GM23338 (cell line): ENCODE results near the gene PROKR2. TPM values are rescaled to one million over a fixed set of nuclear protein-coding genes. Genes with fewer than 3 reads are reported as not detected.

ENCODE experiments used
- ATAC-seq: fragments of 200-7000 bp; cut with Tn5 transposase; 3 replicates; pipeline ENCODE4 v1.9.1; 2020
- DNase-seq: peaks from one replicate; pipeline ENCODE4 v3.0.0-alpha.2; 2015; ENCODE audit warnings: low spot score
- H2AFZ ChIP-seq: fragments of 200-600 bp; sonication (generic); 2 replicates; pipeline ENCODE4 v1.8.0; 2016; ENCODE audit warnings: antibody characterized with exemption, mild to moderate bottlenecking, moderate library complexity
- H3F3A ChIP-seq: fragments of 200-600 bp; sonication (generic); replicated peaks from 2 replicates; pipeline ENCODE4 v1.8.0; 2017; ENCODE audit warnings: antibody characterized with exemption, mixed run types, low read depth
- H3K27ac ChIP-seq: fragments of 200-600 bp; sonication (generic); 2 replicates; pipeline ENCODE4 v1.6.1; 2016; ENCODE audit warnings: low read depth
- H3K27me3 ChIP-seq: fragments of 200-600 bp; sonication (generic); 2 replicates; pipeline ENCODE4 v1.8.0; 2016; ENCODE audit warnings: mild to moderate bottlenecking, mixed run types, moderate library complexity; ENCODE audit not compliant: insufficient read depth
- H3K36me3 ChIP-seq: fragments of 200-600 bp; sonication (generic); 2 replicates; pipeline ENCODE4 v1.8.0; 2016; ENCODE audit warnings: mild to moderate bottlenecking; ENCODE audit not compliant: insufficient read depth
- H3K4me1 ChIP-seq: fragments of 200-600 bp; sonication (generic); 2 replicates; pipeline ENCODE4 v1.8.0; 2016; ENCODE audit warnings: mild to moderate bottlenecking, moderate library complexity; ENCODE audit not compliant: insufficient read depth
- H3K4me2 ChIP-seq: fragments of 200-600 bp; sonication (generic); 2 replicates; pipeline ENCODE4 v1.7.1; 2017; ENCODE audit warnings: mixed run types
- H3K4me3 ChIP-seq: fragments of 200-600 bp; sonication (generic); 2 replicates; pipeline ENCODE4 v1.6.1; 2016; ENCODE audit warnings: mixed run types
- H3K79me2 ChIP-seq: fragments of 200-600 bp; sonication (generic); replicated peaks from 2 replicates; pipeline ENCODE4 v1.8.0; 2017; ENCODE audit warnings: mild to moderate bottlenecking; ENCODE audit not compliant: insufficient read depth
- H3K9me2 ChIP-seq: fragments of 200-600 bp; sonication (generic); 2 replicates; pipeline ENCODE4 v1.8.0; 2017; ENCODE audit not compliant: insufficient read depth
- H4K20me1 ChIP-seq: fragments of 200-600 bp; sonication (generic); replicated peaks from 2 replicates; pipeline ENCODE4 v1.8.0; 2017; ENCODE audit warnings: mild to moderate bottlenecking; ENCODE audit not compliant: insufficient read depth
- H3K27ac Mint-ChIP-seq: 2 replicates; pipeline ENCODE4 v1.8.0; 2020; ENCODE audit warnings: inconsistent platforms, mild to moderate bottlenecking, moderate library complexity, mixed read lengths
- H3K27me3 Mint-ChIP-seq: 3 replicates; pipeline ENCODE4 v1.8.0; 2022; ENCODE audit warnings: low read depth, mild to moderate bottlenecking, moderate library complexity, mixed read lengths, inconsistent platforms; ENCODE audit not compliant: insufficient read depth, poor library complexity
- H3K36me3 Mint-ChIP-seq: 3 replicates; pipeline ENCODE4 v1.8.0; 2021; ENCODE audit warnings: low read depth, mild to moderate bottlenecking, inconsistent platforms, moderate library complexity, mixed read lengths
- H3K4me1 Mint-ChIP-seq: 3 replicates; pipeline ENCODE4 v1.8.0; 2020; ENCODE audit warnings: mild to moderate bottlenecking, inconsistent platforms, mixed read lengths
- H3K4me3 Mint-ChIP-seq: 3 replicates; pipeline ENCODE4 v1.8.0; 2021; ENCODE audit warnings: moderate library complexity, mild to moderate bottlenecking, inconsistent platforms, mixed read lengths
- H3K9me3 Mint-ChIP-seq: 3 replicates; pipeline ENCODE4 v1.8.0; 2020; ENCODE audit warnings: moderate library complexity, mild to moderate bottlenecking, inconsistent platforms, mixed read lengths
- CTCF ChIP-seq, 2 experiments: fragments of 200-600 bp in 1 of 2; sonication (generic) in 1 of 2; conservative IDR thresholded peaks; 2 replicates each; pipeline versions ENCODE4 v1.5.1 to v1.6.1; 2016 to 2017; ENCODE audit warnings: antibody characterized with exemption in 2 of 2, low read depth in 2 of 2, mild to moderate bottlenecking in 2 of 2, moderate library complexity in 1 of 2
- ETS1 ChIP-seq: IDR thresholded peaks from 2 replicates; pipeline ENCODE4 v1.6.1; 2016; ENCODE audit warnings: antibody characterized with exemption
- EZH2 ChIP-seq: fragments of 200-600 bp; sonication (generic); IDR thresholded peaks from one replicate; pipeline ENCODE4 v1.8.0; 2017; ENCODE audit warnings: antibody characterized with exemption, mild to moderate bottlenecking, low read depth; ENCODE audit not compliant: unreplicated experiment
- EZH2phosphoT487 ChIP-seq: fragments of 200-600 bp; sonication (generic); IDR thresholded peaks from one replicate; pipeline ENCODE4 v1.8.1; 2018; ENCODE audit warnings: antibody characterized with exemption; ENCODE audit not compliant: unreplicated experiment
- REST ChIP-seq: IDR thresholded peaks from one replicate; pipeline ENCODE4 v1.6.1; 2018; ENCODE audit warnings: antibody characterized with exemption; ENCODE audit not compliant: unreplicated experiment
- STAT1 ChIP-seq: IDR thresholded peaks from one replicate; pipeline ENCODE4 v1.6.1; 2016; ENCODE audit warnings: antibody characterized with exemption; ENCODE audit not compliant: unreplicated experiment
- ZNF331 ChIP-seq: fragments of 250-450 bp; sonication (Bioruptor Pico); IDR thresholded peaks from 2 replicates; pipeline ENCODE4 v1.5.0; 2020; ENCODE audit warnings: low read depth, mild to moderate bottlenecking, moderate library complexity
- ZNF462 ChIP-seq: fragments of 250-450 bp; sonication (Bioruptor Pico); IDR thresholded peaks from 2 replicates; pipeline ENCODE4 v1.5.0; 2020; ENCODE audit warnings: mild to moderate bottlenecking, moderate library complexity
- polyA plus RNA-seq: library from polyadenylated mRNA; unstranded; fragments of >200 nt; fragmentation: Nextera tagmentation; extraction: Ambion mirVana; gene quantifications from 2 replicates; pipeline ENCODE4 v1.2.1, GENCODE V29; 2016
- total RNA-seq: library from RNA; depleted of rRNA; stranded (reverse); fragments of >200 nt; shearing (Covaris generic); gene quantifications from 2 replicates; pipeline ENCODE4 v1.2.3, GENCODE V29; 2014

The PROKR2 gene
- total and polyA plus RNA-seq, 2 experiments from 2014 or later, result 1.9 to 5.9 TPM

- Histone ChIP-seq H3K4me3 (no peak overlapping the region), H3K27me3 (no peaks in the 10 kb centered on the region), H3K36me3 (no peaks in the 10 kb centered on the region), H4K20me1 (no peaks in the 10 kb centered on the region), H2AFZ (no peak overlapping the region), H3K9me2 (no peaks in the 10 kb centered on the region), H3K4me1 (no peaks in the 10 kb centered on the region), H3K27ac (no peak overlapping the region), H3K79me2 (no peaks in the 10 kb centered on the region), H3K4me2 (no peak overlapping the region), H3F3A (no peaks in the 10 kb centered on the region)
- ATAC-seq (no peak), DNase-seq (no peak)
- H3K27me3 Mint-ChIP-seq, result peaks cover 4% of the 10 kb centered on the region
- no peaks in the 10 kb centered on the region for H3K4me1 Mint-ChIP-seq
- no peaks in the 10 kb centered on the region for H3K9me3 Mint-ChIP-seq
- H3K4me3 Mint-ChIP-seq, result no peak overlapping the region
- H3K27ac Mint-ChIP-seq, result no peak overlapping the region
- TF ChIP-seq ETS1 (no peak), ZNF331 (CRISPR knock-in tag) (no peak), CTCF (conservative IDR thresholded peaks at IDR 0.05; ENCODE audit: low read depth in 2 of 2) (no peak), EZH2 (no peak), ZNF462 (CRISPR knock-in tag) (no peak), EZH2phosphoT487 (no peak), REST (no peak), STAT1 (no peak)
- no peaks in the 10 kb centered on the region for H3K36me3 Mint-ChIP-seq
Observed at GRCh38 chr20:5327356-5327755, 10.6 kb upstream of the PROKR2 start.
